GM23338 (cell line): ENCODE results near the gene CYB561D2.

Source experiments
- CREB1 ChIP-seq: fragments of 250-450 bp; sonication (Bioruptor Pico); IDR thresholded peaks from 2 replicates; pipeline ENCODE4 v1.5.0; 2020; ENCODE audit warnings: low read depth, mild to moderate bottlenecking, moderate library complexity
- CTCF ChIP-seq, 2 experiments: fragments of 200-600 bp in 1 of 2; sonication (generic) in 1 of 2; conservative IDR thresholded peaks; 2 replicates each; pipeline versions ENCODE4 v1.5.1 to v1.6.1; 2016 to 2017; ENCODE audit warnings: antibody characterized with exemption in 2 of 2, low read depth in 2 of 2, mild to moderate bottlenecking in 2 of 2, moderate library complexity in 1 of 2
- ETS1 ChIP-seq: IDR thresholded peaks from 2 replicates; pipeline ENCODE4 v1.6.1; 2016; ENCODE audit warnings: antibody characterized with exemption
- EZH2 ChIP-seq: fragments of 200-600 bp; sonication (generic); IDR thresholded peaks from one replicate; pipeline ENCODE4 v1.8.0; 2017; ENCODE audit warnings: antibody characterized with exemption, mild to moderate bottlenecking, low read depth; ENCODE audit not compliant: unreplicated experiment
- EZH2phosphoT487 ChIP-seq: fragments of 200-600 bp; sonication (generic); IDR thresholded peaks from one replicate; pipeline ENCODE4 v1.8.1; 2018; ENCODE audit warnings: antibody characterized with exemption; ENCODE audit not compliant: unreplicated experiment
- JUNB ChIP-seq: IDR thresholded peaks from one replicate; pipeline ENCODE4 v1.6.1; 2016; ENCODE audit warnings: antibody characterized with exemption; ENCODE audit not compliant: unreplicated experiment
- NANOG ChIP-seq: IDR thresholded peaks from 2 replicates; pipeline ENCODE4 v1.6.1; 2016; ENCODE audit warnings: antibody characterized with exemption, borderline replicate concordance
- POLR2AphosphoS5 ChIP-seq: IDR thresholded peaks from 2 replicates; pipeline ENCODE4 v1.6.1; 2016; ENCODE audit warnings: antibody characterized with exemption, low read depth
- TF ChIP-seq, protein P1 (sequence below): IDR thresholded peaks from one replicate; pipeline ENCODE4 v1.6.1; 2018; ENCODE audit warnings: antibody characterized with exemption; ENCODE audit not compliant: unreplicated experiment

DNA sequence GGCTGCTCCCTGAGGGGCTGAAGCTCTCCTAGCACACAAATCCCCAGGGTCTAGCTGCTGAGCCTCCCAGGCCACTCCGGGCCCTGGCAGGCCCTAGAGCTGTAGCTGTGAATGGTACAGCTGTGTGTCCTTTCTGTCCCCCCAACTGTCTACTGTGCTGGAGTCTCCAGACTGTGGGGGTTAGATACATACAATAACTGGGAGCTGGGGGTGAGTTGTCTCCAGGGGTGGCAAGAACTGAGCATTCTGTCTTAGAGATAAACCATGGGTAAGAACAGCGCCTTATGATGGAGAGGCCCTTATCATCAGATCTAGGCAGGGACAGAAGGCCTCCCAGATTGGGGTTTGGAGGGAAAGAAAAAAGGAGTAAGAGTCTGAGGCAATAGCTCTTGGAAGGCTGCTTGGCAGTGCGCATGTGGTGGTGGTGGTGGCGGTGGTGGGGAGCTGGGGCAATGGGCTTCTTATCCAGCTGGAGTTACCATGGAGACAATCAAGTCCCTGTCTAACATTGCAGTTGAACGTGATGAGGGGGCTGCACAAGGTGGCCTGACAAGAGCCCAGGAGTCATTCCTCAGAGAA, 3.6 kb downstream of the CYB561D2 start:
- TF ChIP-seq CREB1: no peak
- no peak for TF ChIP-seq EZH2
- no peak for TF ChIP-seq CTCF (conservative IDR thresholded peaks at IDR 0.05; ENCODE audit: low read depth in 2 of 2)
- no peak for TF ChIP-seq ETS1
- no peak for TF ChIP-seq EZH2phosphoT487
- TF ChIP-seq, protein P1, sequence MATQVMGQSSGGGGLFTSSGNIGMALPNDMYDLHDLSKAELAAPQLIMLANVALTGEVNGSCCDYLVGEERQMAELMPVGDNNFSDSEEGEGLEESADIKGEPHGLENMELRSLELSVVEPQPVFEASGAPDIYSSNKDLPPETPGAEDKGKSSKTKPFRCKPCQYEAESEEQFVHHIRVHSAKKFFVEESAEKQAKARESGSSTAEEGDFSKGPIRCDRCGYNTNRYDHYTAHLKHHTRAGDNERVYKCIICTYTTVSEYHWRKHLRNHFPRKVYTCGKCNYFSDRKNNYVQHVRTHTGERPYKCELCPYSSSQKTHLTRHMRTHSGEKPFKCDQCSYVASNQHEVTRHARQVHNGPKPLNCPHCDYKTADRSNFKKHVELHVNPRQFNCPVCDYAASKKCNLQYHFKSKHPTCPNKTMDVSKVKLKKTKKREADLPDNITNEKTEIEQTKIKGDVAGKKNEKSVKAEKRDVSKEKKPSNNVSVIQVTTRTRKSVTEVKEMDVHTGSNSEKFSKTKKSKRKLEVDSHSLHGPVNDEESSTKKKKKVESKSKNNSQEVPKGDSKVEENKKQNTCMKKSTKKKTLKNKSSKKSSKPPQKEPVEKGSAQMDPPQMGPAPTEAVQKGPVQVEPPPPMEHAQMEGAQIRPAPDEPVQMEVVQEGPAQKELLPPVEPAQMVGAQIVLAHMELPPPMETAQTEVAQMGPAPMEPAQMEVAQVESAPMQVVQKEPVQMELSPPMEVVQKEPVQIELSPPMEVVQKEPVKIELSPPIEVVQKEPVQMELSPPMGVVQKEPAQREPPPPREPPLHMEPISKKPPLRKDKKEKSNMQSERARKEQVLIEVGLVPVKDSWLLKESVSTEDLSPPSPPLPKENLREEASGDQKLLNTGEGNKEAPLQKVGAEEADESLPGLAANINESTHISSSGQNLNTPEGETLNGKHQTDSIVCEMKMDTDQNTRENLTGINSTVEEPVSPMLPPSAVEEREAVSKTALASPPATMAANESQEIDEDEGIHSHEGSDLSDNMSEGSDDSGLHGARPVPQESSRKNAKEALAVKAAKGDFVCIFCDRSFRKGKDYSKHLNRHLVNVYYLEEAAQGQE: no peak
- no peak for TF ChIP-seq JUNB
- TF ChIP-seq POLR2AphosphoS5: no peak
- TF ChIP-seq NANOG: no peak
